Lower leg skin (tissue), 4 donors: ENCODE data around the gene UNKL. TPM values are rescaled to one million over a fixed set of nuclear protein-coding genes. Genes with fewer than 3 reads are reported as not detected.

Experiments
- DNase-seq, 2 donors: peaks; one replicate each; pipeline ENCODE4 v3.0.0-alpha.2; 2019; ENCODE audit warnings: low spot score in 2 of 2
- H3K4me3 ChIP-seq: fragments of 200-600 bp; sonication (generic); 2 replicates; pipeline ENCODE4 v1.5.1; 2017; ENCODE audit warnings: mild to moderate bottlenecking, low read depth; ENCODE audit not compliant: poor library complexity, severe bottlenecking
- POLR2A ChIP-seq, 2 donors: fragments of 450-650 bp; IDR thresholded peaks; one replicate each; pipeline ENCODE4 v1.6.1; 2016 to 2017; ENCODE audit warnings: antibody characterized with exemption in 2 of 2, mild to moderate bottlenecking in 1 of 2, moderate library complexity in 1 of 2
- WGBS, 2 donors: methylation state at CpG; one replicate each; pipeline ENCODE4 v1.1.5; 2018; 5-methylcytosine and 5-hydroxymethylcytosine counted together
- intact Hi-C: fragments of 100-400 bp; cut with DNase I; formaldehyde crosslinking; loops from one replicate; pipeline ENCODE4 v1.15.0; 2023; ENCODE audit warnings: low total_unique reads
- total RNA-seq, 4 donors: library from RNA; depleted of rRNA; stranded (reverse); fragments of >200 nt; gene quantifications; one replicate each; pipeline ENCODE4 v1.1.0, GENCODE V29; 2016
- TF ChIP-seq, protein P1 (sequence below), 3 donors: fragments of 450-650 bp; IDR thresholded peaks; one replicate each; pipeline ENCODE4 v1.5.1; 2016; ENCODE audit warnings: antibody characterized with exemption in 3 of 3, mild to moderate bottlenecking in 3 of 3, moderate library complexity in 2 of 3

Gene UNKL
- total RNA-seq, 4 donors from 2014 or later: 25.7 to 63.4 (median 36.6) TPM

- no peak for DNase-seq
- no peak for TF ChIP-seq POLR2A (IDR thresholded peaks at IDR 0.05)
- TF ChIP-seq, protein P1, sequence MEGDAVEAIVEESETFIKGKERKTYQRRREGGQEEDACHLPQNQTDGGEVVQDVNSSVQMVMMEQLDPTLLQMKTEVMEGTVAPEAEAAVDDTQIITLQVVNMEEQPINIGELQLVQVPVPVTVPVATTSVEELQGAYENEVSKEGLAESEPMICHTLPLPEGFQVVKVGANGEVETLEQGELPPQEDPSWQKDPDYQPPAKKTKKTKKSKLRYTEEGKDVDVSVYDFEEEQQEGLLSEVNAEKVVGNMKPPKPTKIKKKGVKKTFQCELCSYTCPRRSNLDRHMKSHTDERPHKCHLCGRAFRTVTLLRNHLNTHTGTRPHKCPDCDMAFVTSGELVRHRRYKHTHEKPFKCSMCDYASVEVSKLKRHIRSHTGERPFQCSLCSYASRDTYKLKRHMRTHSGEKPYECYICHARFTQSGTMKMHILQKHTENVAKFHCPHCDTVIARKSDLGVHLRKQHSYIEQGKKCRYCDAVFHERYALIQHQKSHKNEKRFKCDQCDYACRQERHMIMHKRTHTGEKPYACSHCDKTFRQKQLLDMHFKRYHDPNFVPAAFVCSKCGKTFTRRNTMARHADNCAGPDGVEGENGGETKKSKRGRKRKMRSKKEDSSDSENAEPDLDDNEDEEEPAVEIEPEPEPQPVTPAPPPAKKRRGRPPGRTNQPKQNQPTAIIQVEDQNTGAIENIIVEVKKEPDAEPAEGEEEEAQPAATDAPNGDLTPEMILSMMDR (IDR thresholded peaks at IDR 0.05): no peak
- no peak within 1 kb of the TSS for H3K4me3 ChIP-seq
- 57 to 69% methylated on average over 24 to 31 of the region's 35 CpGs for WGBS, 2 donors
- intact Hi-C loops: no loop called here
Measured at GRCh38 chr16:1430759-1431496, 16.4 kb upstream of the UNKL start, which contains the start of gene PERCC1. Gene PERCC1, plus strand, starts transcription at chr16:1431078. Its CDS starts 1,516 bp downstream, at chr16:1432594.

DNA sequence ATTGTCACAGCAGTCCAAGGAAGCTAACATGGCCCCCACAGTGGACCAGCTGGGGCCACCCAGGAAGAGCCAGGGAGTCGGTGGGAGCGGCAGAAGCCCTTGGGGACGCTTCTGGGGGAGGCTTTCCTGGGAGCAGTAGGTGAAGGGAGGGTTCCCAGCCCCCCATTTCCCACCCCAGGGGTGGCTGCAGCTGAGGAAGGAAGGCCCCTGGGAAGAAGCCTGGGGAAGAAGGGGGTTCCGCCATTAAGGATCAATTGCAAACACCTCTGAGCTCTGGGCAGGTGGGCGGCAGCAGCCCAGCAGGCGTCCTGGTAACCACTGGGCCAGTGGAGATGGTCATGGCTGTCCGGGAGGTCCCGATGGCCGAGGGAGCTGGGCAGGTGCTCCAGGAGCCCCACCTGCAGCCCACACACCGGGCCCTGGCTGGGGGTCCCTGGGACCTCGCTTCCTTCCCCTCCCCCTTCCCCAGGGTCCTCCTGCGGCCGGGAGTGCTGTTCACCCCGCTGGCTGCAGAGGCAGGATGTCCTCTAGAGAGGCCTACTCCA, 15.8 kb upstream of the UNKL start:
- TF ChIP-seq, protein P1 (IDR thresholded peaks at IDR 0.05): no peak
- TF ChIP-seq POLR2A (IDR thresholded peaks at IDR 0.05): no peak
- DNase-seq: no peak
- 66 to 84% methylated on average over 11 to 14 of the region's 14 CpGs for WGBS, 2 donors
- no peak overlapping the region for H3K4me3 ChIP-seq
- intact Hi-C loops: no loop called here

DNA sequence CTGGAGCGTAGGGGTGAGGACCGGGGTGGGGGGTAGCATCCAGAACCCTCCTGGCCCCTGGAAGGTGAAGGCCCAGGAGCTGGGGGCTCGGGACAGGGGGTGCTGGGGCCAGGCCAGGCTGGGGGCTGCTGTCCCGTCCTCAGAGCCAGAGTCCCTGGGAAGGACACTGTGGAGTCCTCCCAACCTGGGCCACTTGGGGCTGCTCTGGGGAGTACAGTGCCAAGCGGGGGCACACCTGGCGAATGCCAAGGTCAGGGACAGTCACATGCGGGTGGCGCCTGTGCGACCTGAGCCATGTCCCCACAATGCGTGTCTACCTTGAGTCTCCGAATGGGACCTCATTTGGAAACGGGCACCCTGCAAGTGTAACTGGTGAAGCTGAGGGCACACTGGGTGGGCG, 15.1 kb upstream of the UNKL start:
- intact Hi-C loops: no loop called here
- no peak for DNase-seq
- WGBS, 2 donors: 85% methylated on average over 6 to 10 of the region's 13 CpGs
- H3K4me3 ChIP-seq: no peak overlapping the region
- no peak for TF ChIP-seq POLR2A (IDR thresholded peaks at IDR 0.05)
- TF ChIP-seq, protein P1 (IDR thresholded peaks at IDR 0.05): no peak

DNA sequence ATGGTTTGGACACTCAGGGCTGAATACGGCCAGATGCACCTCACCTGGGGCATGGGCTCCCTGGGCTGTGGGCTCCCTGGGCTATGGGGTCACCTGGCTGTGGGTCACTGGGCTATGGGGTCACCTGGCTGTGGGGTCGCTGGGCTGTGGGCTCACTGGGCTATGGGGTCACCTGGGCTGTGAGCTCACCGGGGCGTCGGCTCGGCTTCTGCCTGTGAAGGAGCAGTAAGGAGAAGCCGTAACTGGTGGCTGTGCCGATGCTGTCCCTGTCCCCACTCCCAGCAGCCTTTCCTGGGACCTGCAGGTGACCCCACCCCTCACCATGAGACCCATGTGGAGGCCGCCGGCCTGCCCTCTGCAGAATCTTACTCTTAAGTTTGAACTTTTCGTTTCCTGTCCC, 14.5 kb upstream of the UNKL start:
- H3K4me3 ChIP-seq: no peak overlapping the region
- DNase-seq: no peak
- TF ChIP-seq POLR2A (IDR thresholded peaks at IDR 0.05): no peak
- TF ChIP-seq, protein P1 (IDR thresholded peaks at IDR 0.05): no peak
- 66 to 85% methylated on average over 9 to 10 of the region's 11 CpGs for WGBS, 2 donors
- intact Hi-C loops: no loop called here

DNA sequence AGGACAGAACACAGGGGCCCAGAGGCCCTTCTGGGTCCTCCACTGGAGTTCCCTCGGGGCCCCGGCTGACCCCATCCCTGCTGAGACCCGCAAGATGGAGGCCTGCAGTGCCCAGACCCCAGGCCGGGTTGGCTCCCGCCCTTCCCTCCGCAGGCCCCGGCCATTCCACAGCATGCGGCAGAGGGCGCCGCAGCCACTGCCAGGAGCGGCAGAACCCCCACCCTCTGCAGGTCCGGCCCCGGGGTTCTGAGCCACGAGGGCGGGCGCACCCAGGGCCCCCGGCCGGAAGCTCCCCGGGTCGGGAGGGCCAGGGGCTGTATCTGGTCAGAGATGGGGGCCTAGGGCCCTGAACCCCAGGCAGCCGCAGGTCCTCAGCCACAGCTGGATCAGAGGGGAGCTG, 14.0 kb upstream of the UNKL start:
- intact Hi-C loops: no loop called here
- H3K4me3 ChIP-seq: no peak overlapping the region

More for the DNA sequence above, 14.0 kb upstream of the UNKL start:
- TF ChIP-seq, protein P1 (IDR thresholded peaks at IDR 0.05): no peak
- TF ChIP-seq POLR2A (IDR thresholded peaks at IDR 0.05): no peak
- 18 to 80% methylated on average over 1 to 21 of the region's 21 CpGs for WGBS, 2 donors
- no peak for DNase-seq
